Activated T-helper 1 cell treated with anti-CD3 and anti-CD28 coated beads, Interleukin-12 subunit alpha, Interleukin-12 subunit beta, Interleukin-2, Interleukin-4 antibody, amounts not matched to agents 30 ng/mL and 10 ng/mL and 1 ng/mL, durations not matched to agents 14 hours and 24 hours and 36 hours (primary cell): ENCODE results near the gene PIP4K2A. TPM values are rescaled to one million over a fixed set of nuclear protein-coding genes. Genes with fewer than 3 reads are reported as not detected.

Source experiments
- DNase-seq: peaks from one replicate; pipeline ENCODE4 v3.0.0; 2021; ENCODE audit warnings: low spot score
- H3K27ac Mint-ChIP-seq: one replicate; pipeline ENCODE4 v1.8.0; 2021; ENCODE audit warnings: mild to moderate bottlenecking, mixed read lengths
- H3K27me3 Mint-ChIP-seq: one replicate; pipeline ENCODE4 v1.8.0; 2022; ENCODE audit warnings: mild to moderate bottlenecking, moderate library complexity, mixed read lengths; ENCODE audit not compliant: insufficient read depth
- H3K36me3 Mint-ChIP-seq: one replicate; pipeline ENCODE4 v1.8.0; 2021; ENCODE audit warnings: low read depth, mixed read lengths
- H3K4me1 Mint-ChIP-seq: one replicate; pipeline ENCODE4 v1.8.0; 2021; ENCODE audit warnings: low read depth, mixed read lengths
- H3K4me3 Mint-ChIP-seq: one replicate; pipeline ENCODE4 v1.8.0; 2021; ENCODE audit warnings: mild to moderate bottlenecking, moderate library complexity, mixed read lengths
- H3K9me3 Mint-ChIP-seq: one replicate; pipeline ENCODE4 v1.8.0; 2021; ENCODE audit warnings: mixed read lengths
- intact Hi-C: fragments of 100-400 bp; cut with micrococcal nuclease; formaldehyde crosslinking; loops from one replicate; pipeline ENCODE4 v1.15.1; 2024
- total RNA-seq: library from RNA; stranded (reverse); gene quantifications from 2 replicates; pipeline ENCODE4 v1.2.3, GENCODE V29; 2022

Gene PIP4K2A
- total RNA-seq, 1 donor from 2014 or later, result 92.7 TPM

GRCh38 chr10:22489467-22489866 lies 224.9 kb downstream of the PIP4K2A start:
- Mint-ChIP-seq H3K9me3 (peaks cover 8% of the 10 kb centered on the region), H3K36me3 (no peaks in the 10 kb centered on the region), H3K4me1 (peaks cover 16% of the 10 kb centered on the region), H3K27me3 (peaks cover 4% of the 10 kb centered on the region), H3K27ac (no peak overlapping the region), H3K4me3 (no peak overlapping the region)
- DNase-seq, result no peak
- intact Hi-C loops, result no loop called here

GRCh38 chr10:22486431-22486830 lies 227.9 kb downstream of the PIP4K2A start:
- Mint-ChIP-seq H3K4me1 (peaks cover 18% of the 10 kb centered on the region), H3K27ac (no peak overlapping the region), H3K36me3 (no peaks in the 10 kb centered on the region), H3K4me3 (no peak overlapping the region), H3K27me3 (peaks cover 5% of the 10 kb centered on the region), H3K9me3 (peaks cover 4% of the 10 kb centered on the region)
- intact Hi-C loops, result no loop called here
- DNase-seq, result no peak

Other genes with a start within 250 kb of the PIP4K2A start
- gene ARMC3, start 213.5 kb upstream of the PIP4K2A start, total RNA-seq, result not detected in 2 replicates